HG02973 (cell line): Measurements from ENCODE around the gene CAPRIN1.

Experiments
- ATAC-seq: cut with Tn5 transposase; IDR thresholded peaks from one replicate; pipeline ENCODE4 v1.9.1; 2021; ENCODE audit warnings: moderate library complexity; ENCODE audit not compliant: unreplicated experiment

CAPRIN1 gene

GRCh38 chr11:34051349-34052035, at the start of gene CAPRIN1:
Gene CAPRIN1, plus strand, starts transcription at chr11:34051731. Its CDS starts 690 bp downstream, at chr11:34052421.
- ATAC-seq, result peak; percentile 61

GRCh38 chr11:34002420-34002819, 49.1 kb upstream of the CAPRIN1 start:
- no peak for ATAC-seq

GRCh38 chr11:34004236-34004635, 47.3 kb upstream of the CAPRIN1 start:
- ATAC-seq, result no peak

GRCh38 chr11:34006876-34007275, 44.7 kb upstream of the CAPRIN1 start:
- no peak for ATAC-seq

GRCh38 chr11:34012734-34013133, 38.8 kb upstream of the CAPRIN1 start:
- ATAC-seq, result no peak

- no peak for ATAC-seq
Measured at GRCh38 chr11:34013898-34014571, 37.5 kb upstream of the CAPRIN1 start.

GRCh38 chr11:34021977-34022735, 29.4 kb upstream of the CAPRIN1 start:
- ATAC-seq, result no peak

GRCh38 chr11:34026432-34026831, 25.1 kb upstream of the CAPRIN1 start:
- ATAC-seq, result no peak

- ATAC-seq, result no peak
Measured at GRCh38 chr11:34027516-34028408, 23.8 kb upstream of the CAPRIN1 start.

GRCh38 chr11:34028425-34028824, 23.1 kb upstream of the CAPRIN1 start:
- ATAC-seq, result no peak

- ATAC-seq, result no peak
Measured at GRCh38 chr11:34029176-34029575, 22.4 kb upstream of the CAPRIN1 start.

- ATAC-seq, result no peak
Measured at GRCh38 chr11:34030382-34030781, 21.1 kb upstream of the CAPRIN1 start.

GRCh38 chr11:34033399-34033798, 18.1 kb upstream of the CAPRIN1 start:
- no peak for ATAC-seq

- ATAC-seq, result no peak
Measured at GRCh38 chr11:34034053-34034452, 17.5 kb upstream of the CAPRIN1 start.

- ATAC-seq, result no peak
Measured at GRCh38 chr11:34036456-34036855, 15.1 kb upstream of the CAPRIN1 start.

- ATAC-seq, result no peak
Measured at GRCh38 chr11:34037016-34037415, 14.5 kb upstream of the CAPRIN1 start.

- no peak for ATAC-seq
Measured at GRCh38 chr11:34040571-34040970, 11.0 kb upstream of the CAPRIN1 start.

- no peak for ATAC-seq
Measured at GRCh38 chr11:34044664-34045485, 6.7 kb upstream of the CAPRIN1 start.

GRCh38 chr11:34049028-34049427, 2.5 kb upstream of the CAPRIN1 start:
- ATAC-seq, result no peak
